Astrocyte (in vitro differentiated cells and primary cell): Measurements from ENCODE around the gene OIP5.

Source experiments
- CTCF ChIP-seq: IDR thresholded peaks from 2 replicates; pipeline ENCODE4 v1.5.1; 2011; ENCODE audit warnings: low read depth, mild to moderate bottlenecking, inconsistent platforms, low read length, moderate library complexity; ENCODE audit not compliant: insufficient read depth
- EZH2 ChIP-seq: IDR thresholded peaks from 2 replicates; pipeline ENCODE4 v1.6.1; 2012; ENCODE audit warnings: mild to moderate bottlenecking, low read length, inconsistent platforms; ENCODE audit not compliant: insufficient read depth

GRCh38 chr15:41278319-41278718, 54.1 kb downstream of the OIP5 start:
- no peak for TF ChIP-seq CTCF
- TF ChIP-seq EZH2: no peak
